OCI-LY3 (cell line): Measurements from ENCODE around the gene PFN4.
A peak's percentile ranks its signal among the peaks of the same experiment; 100 is the strongest.

Experiments
- H2AFZ ChIP-seq: fragments of 200-600, 300-600 bp; shearing (Covaris generic); 2 replicates; pipeline ENCODE4 v1.6.0; 2014; ENCODE audit warnings: antibody characterized with exemption, low read depth, low read length
- H3K27ac ChIP-seq: fragments of 200-600, 300-600 bp; sonication (generic); 2 replicates; pipeline ENCODE4 v1.5.1; 2014; ENCODE audit warnings: mild to moderate bottlenecking, low read length, moderate library complexity, mixed read lengths
- H3K27me3 ChIP-seq: fragments of 200-600, 300-600 bp; sonication (generic); 2 replicates; pipeline ENCODE4 v1.6.1; 2014; ENCODE audit warnings: low read depth, low read length, mixed read lengths
- H3K36me3 ChIP-seq: fragments of 200-600, 300-600 bp; sonication (generic); replicated peaks from 2 replicates; pipeline ENCODE3; 2014; ENCODE audit warnings: low read depth, low read length, mixed read lengths
- H3K4me1 ChIP-seq: fragments of 300-600, 200-600 bp; sonication (generic); 2 replicates; pipeline ENCODE4 v1.6.1; 2014; ENCODE audit warnings: low read length, mixed read lengths
- H3K4me2 ChIP-seq: fragments of 200-600, 300-600 bp; sonication (generic); 2 replicates; pipeline ENCODE4 v1.6.1; 2014; ENCODE audit warnings: low read length, mixed read lengths
- H3K4me3 ChIP-seq: fragments of 300-600, 200-600 bp; sonication (generic); 2 replicates; pipeline ENCODE4 v1.5.1; 2014; ENCODE audit warnings: antibody characterized with exemption, mild to moderate bottlenecking, low read length, moderate library complexity
- H3K79me2 ChIP-seq: fragments of 300-600, 200-600 bp; shearing (Covaris generic); 2 replicates; pipeline ENCODE4 v1.6.1; 2014; ENCODE audit warnings: mild to moderate bottlenecking, low read length, mixed read lengths
- H3K9ac ChIP-seq: fragments of 300-600, 200-600 bp; shearing (Covaris generic); 2 replicates; pipeline ENCODE4 v1.6.0; 2014; ENCODE audit warnings: mild to moderate bottlenecking, low read length, moderate library complexity
- H3K9me3 ChIP-seq: fragments of 200-600, 300-600 bp; shearing (Covaris generic); 2 replicates; pipeline ENCODE4 v1.6.1; 2014; ENCODE audit warnings: low read length, mixed read lengths; ENCODE audit not compliant: insufficient read depth
- H4K20me1 ChIP-seq: fragments of 200-600, 300-600 bp; sonication (generic); 2 replicates; pipeline ENCODE4 v1.6.1; 2016; ENCODE audit warnings: low read length, mixed read lengths; ENCODE audit not compliant: insufficient read depth
- EZH2phosphoT487 ChIP-seq: fragments of 200-600 bp; shearing (Covaris generic); IDR thresholded peaks from 2 replicates; pipeline ENCODE4 v1.6.1; 2018; ENCODE audit warnings: antibody characterized with exemption, mixed run types, low read depth
- TF ChIP-seq, protein P1 (sequence below): fragments of 200-600, 300-600 bp; sonication (generic); IDR thresholded peaks from 2 replicates; pipeline ENCODE4 v1.5.1; 2014; ENCODE audit warnings: antibody characterized with exemption, low read length, low read depth

Gene PFN4

DNA sequence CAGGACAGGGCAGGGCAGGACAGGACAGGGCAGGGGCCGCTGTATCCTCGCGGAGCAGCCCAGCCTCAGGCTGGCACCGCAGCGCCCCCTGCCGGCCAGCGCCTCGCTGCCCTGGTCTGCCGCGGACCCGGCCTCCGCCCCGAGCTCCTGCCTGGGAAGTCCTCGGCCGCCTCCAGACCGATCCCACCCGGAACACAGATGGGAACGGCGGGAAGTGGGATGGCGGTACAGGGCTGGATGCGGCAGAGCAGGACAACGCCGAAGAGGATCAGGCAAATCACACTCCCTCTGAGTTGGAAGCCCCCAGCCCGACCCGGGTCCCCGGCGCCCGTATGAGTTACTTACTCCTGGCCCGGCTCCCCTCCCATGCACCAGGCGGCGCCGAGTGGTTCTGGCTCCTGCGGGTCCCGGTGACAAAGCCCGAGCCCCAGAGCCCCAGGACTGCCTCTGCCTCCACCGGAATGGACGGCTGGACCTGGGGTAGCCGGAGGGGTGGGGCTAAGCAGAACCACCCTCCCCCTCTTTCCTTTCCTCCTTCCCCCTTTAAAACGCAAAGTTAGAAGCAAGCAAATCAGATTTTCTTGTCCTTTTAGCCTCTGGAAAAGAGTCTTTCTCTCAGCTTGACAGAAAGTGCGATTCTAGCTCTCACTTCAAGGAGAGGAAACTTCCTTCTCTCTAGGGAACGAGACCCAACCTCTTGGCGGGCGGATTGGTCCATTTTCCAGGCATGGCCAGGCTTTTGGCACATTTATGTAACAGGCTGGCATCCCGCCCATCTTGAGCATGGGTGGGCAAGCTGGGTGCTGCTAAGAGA is 38.5 kb downstream of the PFN4 start, which contains the start of gene TP53I3:
TP53I3 (minus strand) TSS at position 449 of the 814 bp plus-strand sequence. CDS start 508 bp downstream, outside the sequence.
- Histone ChIP-seq H3K4me3 (peak within 1 kb of the TSS; percentile 87), H2AFZ (peak within 1 kb of the TSS; percentile 99), H3K27me3 (no peaks in the 10 kb centered on the region), H3K9ac (peak within 1 kb of the TSS; percentile 87), H4K20me1 (no peaks in the 10 kb centered on the region), H3K36me3 (no peaks in the 10 kb centered on the region), H3K79me2 (no peaks in the 10 kb centered on the region), H3K4me1 (peaks cover 14% of the 10 kb centered on the region), H3K27ac (peak within 1 kb of the TSS; percentile 83), H3K4me2 (peak within 1 kb of the TSS; percentile 100), H3K9me3 (no peaks in the 10 kb centered on the region)
- TF ChIP-seq, protein P1, sequence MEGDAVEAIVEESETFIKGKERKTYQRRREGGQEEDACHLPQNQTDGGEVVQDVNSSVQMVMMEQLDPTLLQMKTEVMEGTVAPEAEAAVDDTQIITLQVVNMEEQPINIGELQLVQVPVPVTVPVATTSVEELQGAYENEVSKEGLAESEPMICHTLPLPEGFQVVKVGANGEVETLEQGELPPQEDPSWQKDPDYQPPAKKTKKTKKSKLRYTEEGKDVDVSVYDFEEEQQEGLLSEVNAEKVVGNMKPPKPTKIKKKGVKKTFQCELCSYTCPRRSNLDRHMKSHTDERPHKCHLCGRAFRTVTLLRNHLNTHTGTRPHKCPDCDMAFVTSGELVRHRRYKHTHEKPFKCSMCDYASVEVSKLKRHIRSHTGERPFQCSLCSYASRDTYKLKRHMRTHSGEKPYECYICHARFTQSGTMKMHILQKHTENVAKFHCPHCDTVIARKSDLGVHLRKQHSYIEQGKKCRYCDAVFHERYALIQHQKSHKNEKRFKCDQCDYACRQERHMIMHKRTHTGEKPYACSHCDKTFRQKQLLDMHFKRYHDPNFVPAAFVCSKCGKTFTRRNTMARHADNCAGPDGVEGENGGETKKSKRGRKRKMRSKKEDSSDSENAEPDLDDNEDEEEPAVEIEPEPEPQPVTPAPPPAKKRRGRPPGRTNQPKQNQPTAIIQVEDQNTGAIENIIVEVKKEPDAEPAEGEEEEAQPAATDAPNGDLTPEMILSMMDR: peak; percentile 83
- TF ChIP-seq EZH2phosphoT487: no peak

DNA sequence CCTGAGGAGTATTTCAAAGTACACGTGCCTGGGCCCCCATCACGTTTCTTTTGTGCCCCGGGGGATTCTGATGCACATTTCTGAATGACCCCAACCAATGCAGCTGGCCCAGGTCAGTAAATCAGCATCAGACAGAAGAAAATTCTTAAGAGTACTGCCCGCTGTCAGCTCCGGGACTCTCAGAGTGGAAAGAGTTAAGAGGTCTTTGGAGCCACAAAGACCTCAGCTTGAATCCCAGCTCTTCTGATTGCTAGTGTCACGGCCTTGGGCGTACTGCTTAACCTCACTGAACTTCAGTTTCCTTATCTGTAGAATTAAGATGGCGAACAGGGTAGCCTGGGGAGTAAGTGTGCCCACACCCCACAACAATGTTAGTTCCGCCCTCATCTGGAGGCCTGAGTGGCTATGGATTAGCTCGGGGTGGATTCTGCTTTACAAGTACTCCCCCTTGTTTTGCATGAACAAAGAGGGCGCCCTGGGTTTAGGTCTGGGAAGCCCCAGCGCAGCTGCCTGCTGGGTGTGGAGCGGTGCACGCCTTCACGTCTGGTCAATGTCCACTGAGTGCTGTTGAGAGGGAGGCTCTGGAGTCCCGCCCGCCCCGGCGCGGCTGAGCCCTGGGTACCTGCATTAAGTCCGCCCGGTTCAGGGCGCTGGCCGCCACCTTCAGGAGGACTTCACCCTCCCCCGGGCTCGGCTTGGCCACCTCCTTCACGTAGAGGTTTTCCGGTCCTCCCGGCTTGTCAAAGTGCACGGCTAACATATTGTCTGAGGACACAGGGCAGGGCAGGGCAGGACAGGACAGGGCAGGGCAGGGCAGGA is 39.4 kb downstream of the PFN4 start:
- peak overlapping the region; percentile 90 for H2AFZ ChIP-seq
- no peaks in the 10 kb centered on the region for H4K20me1 ChIP-seq
- no peaks in the 10 kb centered on the region for H3K36me3 ChIP-seq
- no peaks in the 10 kb centered on the region for H3K79me2 ChIP-seq
- peak overlapping the region; percentile 87 for H3K9ac ChIP-seq
- no peaks in the 10 kb centered on the region for H3K9me3 ChIP-seq
- peak overlapping the region; percentile 83 for H3K27ac ChIP-seq
- no peak for TF ChIP-seq EZH2phosphoT487
- TF ChIP-seq, protein P1: no peak
- no peaks in the 10 kb centered on the region for H3K27me3 ChIP-seq
- peaks cover 14% of the 10 kb centered on the region for H3K4me1 ChIP-seq
- peak overlapping the region; percentile 100 for H3K4me2 ChIP-seq
- H3K4me3 ChIP-seq: peak overlapping the region; percentile 87

DNA sequence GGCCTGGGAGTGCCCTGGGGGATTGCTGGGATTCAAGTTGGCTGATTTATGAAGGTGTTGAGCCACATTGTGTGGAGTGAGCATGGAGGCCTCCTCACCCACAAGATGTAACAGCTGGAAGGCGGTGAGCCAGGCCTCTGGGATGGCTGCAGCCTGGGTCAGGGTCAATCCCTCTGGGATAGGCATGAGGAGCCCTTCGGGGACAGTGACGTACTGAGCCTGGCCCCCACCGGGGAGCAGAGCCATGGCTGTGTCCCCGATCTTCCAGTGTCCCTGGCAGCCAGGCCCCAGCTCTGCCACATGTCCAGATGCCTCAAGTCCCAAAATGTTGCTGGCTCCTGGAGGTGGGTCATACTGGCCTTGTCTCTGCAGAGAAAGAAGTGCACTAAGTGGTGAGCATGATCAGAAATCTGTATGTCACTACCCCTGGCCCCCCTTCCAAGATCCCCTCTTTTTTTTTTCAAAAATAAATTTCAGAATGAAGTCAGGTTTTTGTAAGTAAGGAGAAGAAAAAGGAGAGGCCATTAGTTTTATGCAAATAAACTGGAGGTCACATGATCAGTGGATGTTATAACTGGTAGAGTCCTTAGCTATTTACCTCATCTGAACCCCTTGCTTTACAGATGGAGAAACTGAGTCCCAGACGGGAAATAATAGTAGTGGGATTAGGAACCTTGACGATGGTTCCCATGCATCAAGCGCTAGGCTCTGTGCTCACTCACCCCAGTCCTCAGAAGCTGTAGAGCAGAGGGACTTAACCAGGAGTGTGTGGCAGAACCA is 40.2 kb downstream of the PFN4 start:
- Histone ChIP-seq H2AFZ (peak overlapping the region; percentile 90), H3K4me3 (peak overlapping the region; percentile 87)

More for the DNA sequence above, 40.2 kb downstream of the PFN4 start:
- H3K9ac ChIP-seq: peak overlapping the region; percentile 87
- peaks cover 14% of the 10 kb centered on the region for H3K4me1 ChIP-seq
- no peaks in the 10 kb centered on the region for H3K9me3 ChIP-seq
- peak overlapping the region; percentile 83 for H3K27ac ChIP-seq
- H3K79me2 ChIP-seq: no peaks in the 10 kb centered on the region
- H4K20me1 ChIP-seq: no peaks in the 10 kb centered on the region
- TF ChIP-seq, protein P1: no peak
- no peak for TF ChIP-seq EZH2phosphoT487
- H3K27me3 ChIP-seq: no peaks in the 10 kb centered on the region
- H3K4me2 ChIP-seq: peak overlapping the region; percentile 100
- no peaks in the 10 kb centered on the region for H3K36me3 ChIP-seq
